Heart left ventricle (tissue), 16 donors: ENCODE results near the gene TEKTIP1. TPM values are rescaled to one million over a fixed set of nuclear protein-coding genes. Genes with fewer than 3 reads are reported as not detected.
A peak's percentile ranks its signal among the peaks of the same experiment; 100 is the strongest.

Source experiments
- ATAC-seq, 4 donors: fragments of 200-7000 bp; cut with Tn5 transposase; one replicate each; pipeline ENCODE4 v1.9.1; 2020 to 2022; ENCODE audit warnings: moderate library complexity in 4 of 4, mild to moderate bottlenecking in 3 of 4, moderate number of reproducible peaks in 1 of 4
- DNase-seq, 5 donors: peaks; one replicate each; pipeline ENCODE4 v3.0.0-alpha.2; 2020
- H3K27ac ChIP-seq, 12 donors: fragments of 200-600 bp; sonication (generic) in 4 of 12; one replicate each; pipeline versions ENCODE4 v1.5.0 to v1.8.0; 2016 to 2022; ENCODE audit warnings: mild to moderate bottlenecking in 2 of 12
- H3K27me3 ChIP-seq, 9 donors: fragments of 200-600 bp; sonication (generic) in 2 of 9; one replicate each; pipeline versions ENCODE4 v1.5.1 to v1.8.0; 2016 to 2022; ENCODE audit warnings: mild to moderate bottlenecking in 3 of 9
- H3K36me3 ChIP-seq, 9 donors: fragments of 200-600 bp; sonication (generic) in 2 of 9; one replicate each; pipeline versions ENCODE4 v1.5.0 to v1.8.0; 2018 to 2022; ENCODE audit warnings: mild to moderate bottlenecking in 2 of 9
- H3K4me1 ChIP-seq, 12 donors: fragments of 200-600 bp; sonication (generic) in 4 of 12; one replicate each; pipeline versions ENCODE4 v1.5.0 to v1.8.0; 2016 to 2022; ENCODE audit warnings: mild to moderate bottlenecking in 3 of 12
- H3K4me3 ChIP-seq, 12 donors: fragments of 200-600 bp; sonication (generic) in 4 of 12; one replicate each; pipeline versions ENCODE4 v1.5.0 to v1.8.0; 2017 to 2022; ENCODE audit warnings: mild to moderate bottlenecking in 9 of 12, moderate library complexity in 4 of 12
- H3K9me3 ChIP-seq, 12 donors: fragments of 200-600 bp; sonication (generic) in 4 of 12; one replicate each; pipeline versions ENCODE4 v1.5.0 to v1.8.0; 2016 to 2022; ENCODE audit warnings: mild to moderate bottlenecking in 1 of 12
- POLR2A ChIP-seq, 2 donors: fragments of 450-650 bp; IDR thresholded peaks; one replicate each; pipeline ENCODE4 v1.6.1; 2017; ENCODE audit warnings: antibody characterized with exemption in 2 of 2, mild to moderate bottlenecking in 2 of 2, moderate library complexity in 2 of 2
- WGBS, 4 donors: extraction: QIAGEN DNeasy Blood & Tissue Kit in 2 of 4; methylation state at CpG; one replicate each; pipeline versions ENCODE4 v1.1.5 to v1.1.7; 2013 to 2018; 5-methylcytosine and 5-hydroxymethylcytosine counted together
- intact Hi-C, 10 donors: fragments of 100-400 bp; cut with DNase I; formaldehyde crosslinking; loops; one replicate each; pipeline versions ENCODE4 v1.11.1 to v1.14.2; 2022
- polyA plus RNA-seq, 2 donors: library from polyadenylated mRNA; stranded (reverse); fragments of 200-250 nt; gene quantifications; one replicate each; pipeline ENCODE4 v1.2.3, GENCODE V29; 2013
- total RNA-seq, 9 donors: library from RNA; depleted of rRNA in 2 of 9; stranded (reverse); fragments of >200 nt in 2 of 9; fragmentation: NEBNext Ultra II Directional in 3 of 9; extraction: Animal tissue kit (Norgen Biotek cat#: 25700) in 3 of 9; gene quantifications; one replicate each; pipeline versions ENCODE4 v1.1.0 to v1.2.4, GENCODE V29; 2016 to 2023
- TF ChIP-seq, protein P1 (sequence below), 12 donors: fragments of 200-600 bp; sonication (generic) in 4 of 12; IDR thresholded peaks; one replicate each; pipeline versions ENCODE4 v1.5.0 to v1.8.0; 2018 to 2022; ENCODE audit warnings: antibody characterized with exemption in 12 of 12, mild to moderate bottlenecking in 5 of 12
- donor health status: ischemic (EF 13 %, LVEDD 7.1; RV severe dilation, severe dysfunction).
- donor health status: healthy with polysubstance abuse.
- donor health status: DM: no; HTN: yes; CAD: no.
- donor health status: DM: no; HTN: no; CAD: no.
- donor health status: ischemic (EF 25% LVEDD 6.9; RV normal size, moderate dysfunction).
- donor health status: ischemic (EF 25% LVEDD 5.7; RV mildly dilated, moderate dysfunction).
- donor health status: healthy.
- donor health status: DM: yes; HTN: yes; CAD: no.
- donor health status: ischemic (EF 35%, LVEDD 5.7; RV mildly dilated, moderate dysfunction).
- donor health status: nonischemic (EF 11% LVEDD 7.7; RV severe dilation, severe dysfunction).
- donor health status: DM: yes; HTN: yes; CAD: no.
- donor health status: PGD.
- donor health status: ischemic (EF 29% LVEDD 5.4; RV normal size, mild dysfunction).
- donor health status: nonischemic (EF 23%, LVEDD 6.1; RV moderate dilation, normal function).

Gene TEKTIP1
- total and polyA plus RNA-seq, 11 donors = 0.63 to 1.8 (median 0.93) TPM; not detected in 5

DNA sequence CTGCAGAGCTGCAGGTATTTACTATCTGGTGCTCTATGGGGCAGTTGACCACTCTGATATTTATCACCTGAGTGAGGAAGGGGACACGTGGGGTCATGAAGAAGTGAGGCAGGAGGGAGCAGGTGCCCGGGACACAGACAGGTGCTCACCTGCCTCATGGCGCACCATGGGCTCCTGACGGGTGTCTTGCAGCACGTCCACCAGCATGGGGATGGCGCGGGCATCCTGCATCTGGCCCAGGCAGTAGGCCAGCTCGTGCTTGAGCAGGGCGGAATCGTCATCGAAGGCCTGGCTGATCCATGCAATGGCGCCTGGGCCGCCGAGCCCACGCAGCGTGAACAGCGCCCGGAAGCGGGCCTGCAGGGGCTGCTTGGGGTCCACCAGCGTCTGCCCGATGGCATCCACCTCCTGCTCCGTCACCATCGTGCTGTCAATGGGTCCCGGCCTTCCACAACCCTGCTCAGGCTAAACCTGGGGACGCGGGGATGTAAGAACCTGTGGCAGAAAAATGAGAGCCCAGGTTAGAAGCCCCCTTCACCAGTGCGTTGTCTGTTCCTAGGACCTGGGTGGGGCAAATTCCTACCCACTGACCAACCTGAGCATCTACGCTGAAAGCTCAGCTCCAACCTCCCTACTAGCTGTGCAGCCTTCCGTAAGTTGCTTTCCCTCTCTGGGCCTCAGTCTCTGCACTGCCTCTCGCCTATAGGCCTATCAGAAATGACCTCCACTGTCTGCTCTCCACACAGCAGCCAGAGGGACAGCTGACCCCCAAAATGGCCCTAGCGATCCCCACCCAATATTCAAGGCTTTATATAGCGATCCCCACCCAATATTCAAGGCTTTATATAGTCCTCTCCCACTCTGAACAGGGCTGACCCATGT, 42.3 kb upstream of the TEKTIP1 start:
- TF ChIP-seq POLR2A (IDR thresholded peaks at IDR 0.05) = no peak
- TF ChIP-seq, protein P1, sequence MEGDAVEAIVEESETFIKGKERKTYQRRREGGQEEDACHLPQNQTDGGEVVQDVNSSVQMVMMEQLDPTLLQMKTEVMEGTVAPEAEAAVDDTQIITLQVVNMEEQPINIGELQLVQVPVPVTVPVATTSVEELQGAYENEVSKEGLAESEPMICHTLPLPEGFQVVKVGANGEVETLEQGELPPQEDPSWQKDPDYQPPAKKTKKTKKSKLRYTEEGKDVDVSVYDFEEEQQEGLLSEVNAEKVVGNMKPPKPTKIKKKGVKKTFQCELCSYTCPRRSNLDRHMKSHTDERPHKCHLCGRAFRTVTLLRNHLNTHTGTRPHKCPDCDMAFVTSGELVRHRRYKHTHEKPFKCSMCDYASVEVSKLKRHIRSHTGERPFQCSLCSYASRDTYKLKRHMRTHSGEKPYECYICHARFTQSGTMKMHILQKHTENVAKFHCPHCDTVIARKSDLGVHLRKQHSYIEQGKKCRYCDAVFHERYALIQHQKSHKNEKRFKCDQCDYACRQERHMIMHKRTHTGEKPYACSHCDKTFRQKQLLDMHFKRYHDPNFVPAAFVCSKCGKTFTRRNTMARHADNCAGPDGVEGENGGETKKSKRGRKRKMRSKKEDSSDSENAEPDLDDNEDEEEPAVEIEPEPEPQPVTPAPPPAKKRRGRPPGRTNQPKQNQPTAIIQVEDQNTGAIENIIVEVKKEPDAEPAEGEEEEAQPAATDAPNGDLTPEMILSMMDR (IDR thresholded peaks at IDR 0.05) = no peak
- Histone ChIP-seq H3K4me1 (peaks cover 0 to 19% (median 13%) of the 10 kb centered on the region in 12 donors), H3K27me3 (no peaks in the 10 kb centered on the region), H3K36me3 (peaks cover 0 to 52% (median 44%) of the 10 kb centered on the region in 9 donors), H3K9me3 (no peaks in the 10 kb centered on the region), H3K27ac (no peak overlapping the region), H3K4me3 (no peak overlapping the region)
- DNase-seq (no peak), ATAC-seq (no peak)
- WGBS, 4 donors = 96 to 97% (median 96%) methylated on average over 22 to 32 of the region's 32 CpGs
- intact Hi-C loops = no loop called here

DNA sequence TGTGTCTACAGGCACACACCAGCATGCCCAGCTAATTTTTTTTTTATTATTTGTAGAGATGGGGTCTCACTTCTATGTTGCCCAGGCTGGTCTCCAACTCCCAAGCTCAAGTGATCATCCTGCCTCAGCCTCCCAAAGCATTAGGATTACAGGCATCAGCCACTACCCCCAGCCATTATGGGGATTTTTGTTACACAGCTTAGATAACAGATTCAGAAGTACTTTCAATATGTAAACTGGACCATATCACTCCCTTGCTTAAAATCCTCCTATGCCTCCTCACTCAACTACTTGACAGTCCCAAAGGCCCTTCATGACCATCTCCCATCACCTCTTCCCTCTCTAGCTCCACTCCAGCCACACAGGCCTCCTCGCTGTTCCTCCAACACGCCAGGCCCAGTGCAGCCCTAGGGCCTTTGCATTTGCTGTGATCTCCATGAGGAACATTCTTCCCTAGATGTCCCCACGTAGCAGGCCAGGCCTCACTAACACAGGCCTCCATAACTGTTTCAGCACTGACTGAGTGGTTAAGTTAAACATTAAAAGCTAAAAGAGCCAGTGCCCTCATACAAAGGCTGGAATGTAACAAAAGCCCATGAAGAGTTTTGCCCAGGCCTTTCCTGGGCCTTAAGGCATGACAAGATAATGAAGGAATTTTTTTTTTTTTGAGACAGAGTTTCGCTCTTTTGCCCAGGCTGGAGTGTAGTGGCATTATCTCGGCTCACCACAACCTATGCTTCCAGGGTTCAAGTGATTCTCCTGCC, 41.0 kb upstream of the TEKTIP1 start:
- H3K27me3 ChIP-seq = no peaks in the 10 kb centered on the region
- H3K27ac ChIP-seq = no peak overlapping the region
- DNase-seq = no peak
- WGBS, 4 donors = 94 to 97% (median 95%) methylated on average over 5 of the region's 5 CpGs
- intact Hi-C loops = no loop called here
- peaks cover 0 to 39% (median 31%) of the 10 kb centered on the region in 9 donors for H3K36me3 ChIP-seq
- ATAC-seq = no peak
- no peak for TF ChIP-seq POLR2A (IDR thresholded peaks at IDR 0.05)
- TF ChIP-seq, protein P1 (IDR thresholded peaks at IDR 0.05) = no peak
- H3K4me1 ChIP-seq = peaks cover 0 to 19% (median 13%) of the 10 kb centered on the region in 12 donors
- no peak overlapping the region for H3K4me3 ChIP-seq
- no peaks in the 10 kb centered on the region for H3K9me3 ChIP-seq

DNA sequence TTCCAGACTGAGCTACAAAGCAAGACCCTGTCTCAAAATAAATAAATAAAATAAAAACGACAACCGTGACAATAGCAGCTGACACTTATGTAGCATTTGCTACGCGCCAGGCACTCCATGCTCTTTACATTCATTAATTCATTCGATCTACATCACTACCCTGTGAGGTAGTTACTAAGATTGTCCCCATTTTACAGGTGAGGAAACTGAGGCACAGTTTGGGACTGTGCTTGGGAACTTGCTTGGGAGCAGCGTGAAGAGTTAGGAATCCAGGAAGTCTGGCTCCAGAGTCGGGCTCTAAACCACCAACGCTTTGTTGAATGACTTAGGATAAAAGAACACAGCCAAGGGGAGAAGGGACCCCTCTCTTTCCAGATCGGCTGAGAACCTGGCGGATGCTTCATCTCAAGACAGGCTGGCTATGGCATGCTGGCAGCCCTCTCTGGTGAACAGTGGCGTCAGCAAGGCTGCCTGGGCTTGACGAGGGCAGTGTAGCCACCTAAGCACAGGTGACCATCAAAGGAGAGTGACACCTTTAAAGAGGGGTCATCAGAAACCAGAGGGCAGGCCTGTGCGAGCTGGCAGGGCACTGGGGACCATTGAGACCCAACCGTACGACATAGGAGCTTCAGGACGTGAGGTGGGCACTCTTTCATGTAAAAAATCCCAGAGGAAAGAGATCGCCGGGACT, 39.1 kb upstream of the TEKTIP1 start:
- WGBS, 4 donors = 23 to 32% (median 24%) methylated on average over 16 to 18 of the region's 18 CpGs
- Histone ChIP-seq H3K4me3 (peak overlapping the region; percentile 67 to 99 (median 92)), H3K36me3 (peaks cover 0 to 21% (median 18%) of the 10 kb centered on the region in 9 donors), H3K27me3 (no peaks in the 10 kb centered on the region), H3K4me1 (peaks cover 0 to 20% (median 13%) of the 10 kb centered on the region in 12 donors), H3K9me3 (no peaks in the 10 kb centered on the region), H3K27ac (peak overlapping the region; percentile 84 to 98 (median 95))
- TF ChIP-seq POLR2A (IDR thresholded peaks at IDR 0.05) = no peak
- TF ChIP-seq, protein P1 (IDR thresholded peaks at IDR 0.05) = no peak
- intact Hi-C loops = no loop called here
- peak in 2 of 4 donors; percentile 6 to 16 for ATAC-seq
- no peak for DNase-seq
